HG02885 (cell line): ENCODE results near the gene PTPMT1.
A peak's percentile ranks its signal among the peaks of the same experiment; 100 is the strongest.
"Not testable (repeated sequence)": the region's sequence is repeated elsewhere in the genome, so short reads cannot be mapped to it uniquely, and the experiment has no call there.

Experiments
- ATAC-seq: cut with Tn5 transposase; IDR thresholded peaks from one replicate; pipeline ENCODE4 v1.9.1; 2021; ENCODE audit warnings: mild to moderate bottlenecking; ENCODE audit not compliant: unreplicated experiment, poor library complexity

Gene PTPMT1, protein sequence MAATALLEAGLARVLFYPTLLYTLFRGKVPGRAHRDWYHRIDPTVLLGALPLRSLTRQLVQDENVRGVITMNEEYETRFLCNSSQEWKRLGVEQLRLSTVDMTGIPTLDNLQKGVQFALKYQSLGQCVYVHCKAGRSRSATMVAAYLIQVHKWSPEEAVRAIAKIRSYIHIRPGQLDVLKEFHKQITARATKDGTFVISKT

DNA sequence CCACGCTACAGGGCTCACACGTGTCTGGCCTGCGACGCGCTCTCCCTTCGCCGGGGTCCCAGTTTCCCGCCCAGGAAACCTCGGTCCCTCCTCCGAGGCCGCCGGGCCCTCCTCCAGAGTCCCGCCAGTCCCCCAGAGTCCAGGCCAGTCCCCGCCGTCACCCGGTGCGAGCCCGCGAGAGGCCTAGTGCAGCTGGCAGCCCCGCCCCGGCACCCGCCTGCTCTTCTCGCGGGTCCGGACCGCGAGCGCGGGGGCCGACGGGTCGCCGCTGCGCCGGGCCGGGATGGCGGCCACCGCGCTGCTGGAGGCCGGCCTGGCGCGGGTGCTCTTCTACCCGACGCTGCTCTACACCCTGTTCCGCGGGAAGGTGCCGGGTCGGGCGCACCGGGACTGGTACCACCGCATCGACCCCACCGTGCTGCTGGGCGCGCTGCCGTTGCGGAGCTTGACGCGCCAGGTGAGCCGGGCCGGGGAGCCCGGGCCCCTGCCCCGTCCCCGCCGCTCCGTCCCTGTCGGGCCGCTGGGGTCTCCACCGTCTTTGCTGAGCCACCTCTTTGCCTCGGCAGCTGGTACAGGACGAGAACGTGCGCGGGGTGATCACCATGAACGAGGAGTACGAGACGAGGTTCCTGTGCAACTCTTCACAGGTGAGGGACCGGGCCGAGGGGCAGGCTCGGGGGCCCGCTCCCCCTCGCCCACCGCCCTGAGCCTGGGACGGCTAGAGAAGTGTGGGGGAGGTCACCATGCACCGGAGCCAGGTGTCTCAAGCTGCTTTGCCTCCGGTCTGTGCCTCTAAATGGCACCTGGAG lies at the start of gene PTPMT1:
TSS of gene PTPMT1 (plus strand) at position 260 of the 809 bp plus-strand sequence. CDS start at position 284, 24 bp downstream.
- peak; percentile 90 for ATAC-seq

DNA sequence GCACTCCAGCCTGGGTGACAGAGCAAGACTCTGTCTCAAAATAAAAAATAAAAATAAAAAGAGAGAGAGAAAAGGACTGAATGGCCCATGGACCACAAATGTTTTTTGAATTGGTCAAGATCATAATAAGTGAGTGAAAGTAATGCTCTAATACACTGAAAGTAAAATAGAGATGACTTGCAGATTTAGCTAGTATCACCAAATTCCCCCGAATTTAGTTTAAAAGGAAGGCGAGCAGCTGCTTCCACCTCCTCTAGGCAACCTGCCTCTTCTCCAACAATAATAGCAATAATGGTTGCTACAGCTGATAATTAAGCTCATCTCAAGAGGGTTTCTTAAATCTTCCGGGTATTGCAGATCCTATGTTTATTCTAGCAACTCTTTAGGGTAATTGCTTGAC lies 49.2 kb upstream of the PTPMT1 start:
- no peak for ATAC-seq

DNA sequence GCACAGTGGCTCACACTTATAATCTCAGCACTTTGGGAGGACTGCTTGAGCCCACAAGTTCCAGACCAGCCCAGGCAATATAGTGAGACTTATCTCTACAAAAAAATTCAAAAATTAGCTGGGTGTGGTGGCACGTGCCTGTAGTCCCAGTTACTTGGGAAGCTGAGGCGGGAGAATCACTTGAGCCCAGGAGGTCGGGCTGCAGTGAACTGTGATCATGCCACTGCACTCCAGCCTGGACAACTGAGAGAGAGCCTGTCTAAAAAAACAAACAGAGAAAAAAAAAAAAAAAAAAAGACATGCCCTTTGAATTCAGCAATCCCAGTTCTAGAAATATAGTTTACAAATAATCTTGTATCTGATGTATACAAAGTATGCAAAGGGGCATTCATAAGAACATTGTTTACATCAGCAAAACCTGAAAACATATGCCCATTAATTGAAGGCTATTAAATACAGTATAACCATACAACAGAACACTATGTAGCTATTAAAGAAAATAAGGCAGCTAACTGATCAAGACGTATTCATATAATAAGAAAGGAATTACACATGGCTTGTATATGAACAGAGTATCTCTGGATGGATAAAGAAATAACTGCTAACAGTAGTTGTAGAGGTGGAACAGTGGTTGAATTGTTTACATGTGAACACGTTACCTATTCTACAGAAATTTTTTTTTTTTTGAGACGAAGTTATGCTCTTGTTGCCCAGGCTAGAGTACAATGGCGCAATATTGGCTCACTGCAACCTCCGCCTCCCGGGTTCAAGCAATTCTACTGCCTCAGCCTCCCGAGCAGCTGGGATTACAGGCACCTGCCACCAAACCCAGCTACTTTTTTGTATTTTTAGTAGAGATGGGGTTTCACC lies 48.2 kb upstream of the PTPMT1 start:
- ATAC-seq, result no peak

DNA sequence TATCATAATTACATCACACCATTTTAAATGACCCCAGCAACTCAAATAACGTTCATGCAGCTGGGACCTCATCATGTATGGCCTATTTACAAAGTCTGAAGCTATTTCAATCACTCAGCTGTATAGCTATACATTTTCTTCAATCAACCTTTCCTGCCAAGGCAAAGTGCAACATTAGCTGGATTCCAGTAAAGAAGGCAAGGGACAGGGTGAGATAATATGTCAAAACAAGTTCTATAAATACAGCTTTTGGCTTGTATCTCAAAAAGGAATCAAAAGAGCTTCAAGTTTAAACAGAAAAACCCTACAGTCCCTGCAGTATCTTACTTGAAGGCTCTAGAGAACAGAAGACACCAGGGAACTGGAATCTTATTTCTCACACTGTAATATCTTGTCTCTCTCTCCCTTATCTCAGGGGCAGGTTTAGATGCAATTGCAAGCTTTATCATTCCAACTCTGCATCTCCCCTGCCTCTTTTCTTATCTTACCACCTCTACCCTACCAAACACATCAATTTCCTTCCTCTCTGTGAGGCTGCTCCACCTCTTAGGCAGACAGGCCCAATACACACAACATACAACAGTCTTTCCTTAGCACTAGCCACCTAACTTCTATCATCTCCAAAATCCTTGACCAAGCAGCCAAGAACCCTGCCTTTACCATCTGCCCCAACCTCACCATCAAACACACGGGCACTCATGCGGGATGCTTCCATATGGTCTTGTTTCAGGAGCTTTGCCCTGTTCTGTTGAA lies 47.0 kb upstream of the PTPMT1 start:
- no peak for ATAC-seq

DNA sequence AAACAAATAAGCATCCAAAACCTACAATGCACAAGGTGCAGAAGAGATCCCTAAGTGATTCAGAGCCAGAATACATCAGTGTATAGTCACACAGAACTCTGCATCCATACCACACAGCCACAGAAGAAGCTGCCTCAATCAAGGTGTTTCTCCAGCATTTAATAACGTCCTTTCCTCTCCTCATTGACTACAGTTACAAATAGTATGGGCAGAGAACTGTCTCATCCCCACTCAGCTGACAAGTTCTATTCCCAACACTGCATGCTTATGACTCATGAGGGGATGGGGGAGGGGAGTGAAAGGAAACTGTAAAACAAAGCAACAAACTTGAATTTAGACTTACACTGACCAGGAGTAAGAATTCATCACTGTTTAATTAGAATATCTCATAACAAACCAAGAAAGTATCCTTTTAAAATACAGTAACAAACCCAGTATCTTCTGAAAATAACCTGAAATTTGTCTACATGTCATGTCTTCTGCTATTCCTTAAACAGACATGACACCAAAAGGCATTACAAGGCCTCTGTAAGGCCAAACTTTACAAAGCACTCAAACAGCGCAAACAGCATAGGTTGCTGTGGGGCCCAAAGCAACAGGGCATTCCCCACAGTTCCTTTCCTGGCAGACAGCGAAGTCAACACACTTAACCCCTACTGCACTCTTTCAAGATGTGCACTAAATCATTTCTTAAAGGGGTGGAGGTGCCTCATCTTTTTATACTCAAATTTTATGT lies 41.7 kb upstream of the PTPMT1 start:
- ATAC-seq, result peak; percentile 52

DNA sequence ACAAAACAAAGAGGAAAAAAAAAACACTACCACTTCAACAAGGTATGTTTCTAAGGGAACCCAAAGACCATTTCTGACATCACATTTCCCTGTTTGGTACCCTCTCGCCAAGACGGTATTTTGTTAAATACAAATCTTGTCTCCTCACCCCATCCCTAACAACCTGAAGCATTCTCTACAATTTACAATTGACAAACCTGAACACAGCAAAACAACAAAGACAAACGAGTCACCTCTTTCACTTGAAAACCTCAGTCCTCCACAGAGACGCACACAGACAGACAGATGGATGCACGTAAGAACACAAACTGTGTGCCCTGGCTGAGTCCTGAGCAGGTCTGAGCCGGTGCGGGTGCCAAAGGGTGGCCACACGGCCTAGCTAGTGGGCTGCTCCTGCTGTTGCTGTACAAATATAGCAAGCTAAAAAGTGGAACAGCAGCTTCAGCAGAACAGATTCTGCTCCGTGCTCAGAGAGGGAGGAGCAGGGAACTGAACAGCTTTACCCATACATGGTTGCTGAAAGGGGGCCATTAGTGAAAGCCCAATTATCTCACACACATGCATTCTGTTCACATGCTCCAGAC lies 41.0 kb upstream of the PTPMT1 start:
- peak; percentile 36 for ATAC-seq

DNA sequence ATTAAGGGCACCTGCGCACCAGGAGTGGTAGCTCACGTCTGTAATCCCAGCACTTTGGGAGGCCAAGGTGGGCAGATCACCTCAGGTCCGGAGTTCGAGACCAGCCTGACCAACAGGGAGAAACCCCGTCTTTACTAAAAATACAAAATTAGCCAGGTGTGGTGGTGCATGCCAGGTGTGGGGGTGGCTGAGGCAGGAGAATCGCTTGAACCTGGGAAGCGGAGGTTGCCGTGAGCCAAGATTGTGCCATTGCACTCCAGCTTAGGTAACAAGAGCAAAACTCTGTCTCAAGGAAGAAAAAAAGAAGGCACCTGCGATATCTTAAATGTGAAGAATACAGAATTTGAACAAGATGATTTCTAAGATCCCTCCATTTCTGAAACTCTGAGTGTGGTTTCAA lies 39.4 kb upstream of the PTPMT1 start:
- not testable (repeated sequence) for ATAC-seq

DNA sequence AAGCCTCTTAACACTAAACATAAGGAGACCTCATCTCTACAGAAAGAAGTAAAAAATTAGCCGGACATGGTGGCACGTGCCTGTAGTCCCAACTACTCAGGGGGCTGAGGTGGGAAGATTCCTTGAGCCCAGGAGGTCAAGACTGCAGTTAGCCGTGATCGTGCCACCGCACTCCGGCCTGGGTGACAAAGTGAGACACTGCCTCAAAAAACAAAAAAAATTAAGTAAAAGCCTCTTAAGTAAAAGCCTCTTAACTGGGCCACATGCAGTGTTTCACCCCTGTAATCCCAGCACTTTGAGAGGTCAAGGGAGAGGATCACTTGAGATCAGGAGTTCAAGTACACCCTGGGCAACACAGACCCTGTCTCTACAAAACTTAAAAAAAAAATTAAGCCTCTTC lies 38.2 kb upstream of the PTPMT1 start:
- no peak for ATAC-seq

DNA sequence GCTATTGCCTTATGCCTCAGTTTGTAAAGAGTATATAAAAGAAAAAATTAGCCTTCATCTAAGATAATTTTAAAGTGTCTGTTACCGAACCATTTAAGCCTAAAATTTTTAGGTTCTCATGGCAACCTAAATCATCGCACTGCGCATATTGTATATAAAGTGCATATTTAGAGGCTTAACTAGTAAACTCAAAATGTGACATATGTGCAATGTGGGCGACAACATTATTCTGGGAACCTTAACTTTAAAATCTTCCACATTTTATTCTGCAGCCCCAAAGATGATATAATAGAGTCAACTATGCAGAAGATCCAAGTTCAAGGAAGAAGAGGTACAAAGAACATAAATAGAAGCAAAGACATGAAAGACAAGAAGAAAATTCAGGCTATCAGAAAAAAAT lies 35.4 kb upstream of the PTPMT1 start:
- ATAC-seq, result no peak

DNA sequence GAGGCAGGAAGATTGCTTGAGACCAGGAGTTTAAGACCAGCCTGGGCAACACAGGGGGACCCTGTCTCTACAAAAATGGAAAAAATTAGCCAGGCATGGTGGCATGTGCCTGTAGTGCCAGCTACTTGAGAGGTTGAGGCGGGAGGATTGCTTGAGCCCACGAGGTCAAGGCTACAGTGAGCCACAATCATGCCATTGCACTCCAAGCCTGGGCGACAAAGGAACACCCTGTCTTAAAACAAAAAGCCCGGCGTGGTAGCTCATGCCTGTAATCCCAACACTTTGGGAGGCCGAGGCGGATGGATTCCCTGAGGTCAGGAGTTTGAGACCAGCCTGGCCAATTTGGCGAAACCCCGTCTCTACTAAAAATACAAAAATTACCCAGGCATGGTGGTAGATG lies 34.7 kb upstream of the PTPMT1 start:
- not testable (repeated sequence) for ATAC-seq

DNA sequence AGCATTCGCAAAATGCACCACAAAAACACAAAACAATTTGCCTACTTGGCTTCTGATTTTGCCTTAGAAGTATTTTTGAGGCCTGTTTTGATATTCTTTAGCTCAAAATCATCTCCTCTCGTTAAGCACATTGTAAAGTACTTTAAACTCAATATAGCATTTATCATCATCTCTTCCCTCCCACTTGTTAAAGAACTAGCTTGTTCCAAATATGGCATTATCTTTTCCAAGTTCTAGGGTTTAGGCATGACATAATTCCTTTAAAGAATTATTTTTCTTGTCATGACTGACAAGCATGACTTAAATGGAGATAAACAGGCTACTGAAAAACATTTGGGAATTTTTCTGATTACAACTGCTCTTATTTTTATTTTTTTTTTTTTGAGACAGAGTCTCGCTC lies 33.7 kb upstream of the PTPMT1 start:
- ATAC-seq, result no peak

DNA sequence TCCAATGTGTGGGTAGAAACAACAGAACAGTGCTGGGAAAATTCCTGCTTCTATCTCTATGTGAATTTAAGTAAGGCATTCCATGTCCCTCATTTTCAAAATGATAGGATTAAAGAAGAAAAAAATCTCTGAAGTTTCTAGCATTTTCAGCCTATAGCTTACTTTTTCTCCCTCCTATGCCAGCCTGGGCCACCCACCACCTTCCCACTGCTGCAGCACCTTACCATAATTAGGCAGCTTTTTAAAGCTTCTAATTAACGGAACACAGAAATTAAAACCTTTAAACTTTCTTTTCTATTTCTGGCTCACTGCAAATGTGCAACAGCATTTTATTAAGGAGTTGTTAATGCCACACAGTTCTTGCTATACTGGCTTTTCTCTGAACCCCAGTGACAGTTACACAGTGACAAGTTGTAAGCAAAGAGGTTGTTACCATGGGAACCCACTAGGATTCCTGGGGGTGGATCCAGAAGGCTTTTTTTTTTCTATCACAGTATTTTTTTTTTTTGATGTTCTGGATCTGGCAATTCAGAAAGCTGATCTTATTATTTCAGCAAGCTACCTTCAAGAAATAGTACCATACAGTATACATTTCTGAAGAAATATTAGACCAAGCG lies 32.7 kb upstream of the PTPMT1 start:
- ATAC-seq, result no peak

DNA sequence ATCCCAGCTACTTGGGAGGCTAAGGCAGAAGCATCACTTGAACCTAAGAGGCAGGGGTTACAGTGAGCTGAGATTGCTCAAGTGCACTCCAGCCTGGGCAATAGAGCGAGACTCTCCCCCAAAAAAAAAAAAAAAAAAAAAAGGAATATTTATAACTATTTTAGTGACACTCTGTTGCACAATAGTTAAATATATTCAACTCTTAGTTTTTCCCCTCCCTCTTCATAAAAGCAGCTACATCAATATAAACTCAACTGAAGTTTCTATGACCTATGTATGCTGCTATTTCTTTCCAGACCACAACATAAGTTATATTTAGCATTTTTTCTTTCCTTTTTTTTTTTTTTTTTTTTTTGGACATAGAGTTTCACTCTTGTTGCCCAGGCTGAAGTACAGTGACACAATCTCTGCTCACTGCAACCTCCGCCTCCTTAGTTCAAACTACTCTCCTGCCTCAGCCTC lies 31.7 kb upstream of the PTPMT1 start:
- no peak for ATAC-seq

DNA sequence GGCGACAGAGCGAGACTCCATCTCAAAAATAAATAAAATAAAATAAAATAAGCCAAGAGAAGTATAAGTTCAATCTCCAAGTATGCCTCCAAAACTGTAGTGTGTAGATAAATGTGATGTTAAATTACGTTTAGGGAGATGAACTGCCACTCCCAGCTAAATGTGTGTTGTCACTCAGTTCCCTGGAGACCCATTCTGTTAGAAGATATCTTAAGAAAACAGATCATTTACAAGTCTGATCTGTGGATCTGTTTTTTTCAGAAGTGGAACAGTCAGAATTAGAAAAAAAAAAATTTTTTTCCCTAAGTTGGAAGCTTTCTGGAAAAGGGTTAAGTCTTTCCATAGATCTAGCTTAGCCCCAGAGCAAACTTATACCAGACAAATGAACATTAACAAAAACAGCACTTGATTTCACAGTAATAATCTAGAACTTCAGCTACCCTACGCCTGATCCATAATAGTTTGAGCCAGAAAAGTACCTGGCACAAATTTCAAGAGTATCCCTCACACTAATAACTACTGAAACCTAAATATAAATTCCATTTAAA lies 30.6 kb upstream of the PTPMT1 start:
- no peak for ATAC-seq

DNA sequence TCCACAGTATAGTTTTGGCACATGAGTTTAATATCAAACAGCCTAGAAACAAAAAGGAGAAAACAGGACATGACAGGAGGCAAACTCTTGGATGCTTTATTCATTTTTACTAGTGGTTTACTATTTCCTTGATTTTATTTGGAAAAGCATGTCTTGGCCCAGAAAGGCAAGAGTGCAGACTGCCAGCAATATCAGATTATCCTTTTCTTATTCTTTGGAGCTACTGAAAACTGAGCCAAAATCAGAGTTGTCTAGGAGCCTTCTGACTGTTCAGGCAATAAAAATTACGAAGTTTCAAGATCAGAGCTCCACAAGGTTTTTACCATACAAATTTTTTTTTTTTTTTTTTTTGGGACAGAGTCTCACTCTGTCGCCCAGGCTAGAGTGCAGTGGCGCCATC lies 28.5 kb upstream of the PTPMT1 start:
- ATAC-seq, result no peak

DNA sequence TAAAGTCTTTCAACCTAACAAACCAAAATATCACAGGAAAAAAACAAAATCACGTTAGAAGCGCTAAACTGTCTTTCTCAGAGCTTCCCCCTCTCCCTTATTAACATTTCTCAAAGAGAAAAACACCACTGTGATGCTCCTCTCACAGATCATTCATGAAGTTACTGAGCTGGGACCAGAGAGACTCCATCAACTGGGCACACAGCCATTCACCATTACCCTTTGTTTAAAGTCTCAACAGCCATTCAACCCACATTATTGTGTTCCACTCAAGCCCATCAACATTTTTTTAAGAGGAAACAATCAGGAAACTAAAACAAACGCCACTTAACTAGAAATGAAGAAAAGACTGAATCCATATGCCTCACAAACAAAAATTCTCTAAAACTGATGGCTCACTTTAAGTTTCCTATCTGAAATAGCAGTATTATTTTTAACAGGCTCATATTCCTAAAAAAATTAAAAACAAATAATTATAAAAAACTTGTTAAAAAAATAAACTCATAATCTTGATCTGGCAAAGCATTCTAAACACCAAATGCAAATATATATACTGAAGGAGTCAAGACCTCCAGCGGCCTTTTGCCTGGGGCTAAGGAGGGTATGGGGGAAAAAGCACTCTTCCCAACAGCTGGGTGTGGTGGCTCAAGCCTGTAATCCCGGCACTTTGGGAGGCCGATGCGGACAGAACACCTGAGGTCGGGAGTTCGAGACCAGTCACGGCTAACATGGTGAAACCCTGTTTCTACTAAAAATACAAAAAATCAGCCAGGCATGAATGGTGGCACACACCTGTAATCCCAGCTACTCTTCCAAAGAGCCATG lies 26.4 kb upstream of the PTPMT1 start:
- ATAC-seq, result no peak

DNA sequence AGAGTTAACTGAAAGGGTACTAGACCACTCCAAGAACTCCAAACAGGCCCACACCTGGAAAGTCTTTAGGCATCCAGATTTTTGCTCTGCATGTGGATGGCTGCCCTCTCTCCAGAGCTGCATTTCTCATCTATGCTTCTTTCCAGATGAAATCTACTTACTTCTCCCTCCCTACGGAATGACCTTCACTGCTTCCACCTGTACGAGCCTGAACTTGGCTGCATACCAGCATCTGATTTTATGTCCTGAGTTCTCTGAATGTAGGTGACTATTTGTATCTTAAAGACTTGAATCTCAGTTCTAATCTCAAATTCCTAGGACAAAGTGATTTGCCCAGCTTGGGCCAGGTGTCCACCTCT lies 25.7 kb upstream of the PTPMT1 start:
- ATAC-seq, result no peak

DNA sequence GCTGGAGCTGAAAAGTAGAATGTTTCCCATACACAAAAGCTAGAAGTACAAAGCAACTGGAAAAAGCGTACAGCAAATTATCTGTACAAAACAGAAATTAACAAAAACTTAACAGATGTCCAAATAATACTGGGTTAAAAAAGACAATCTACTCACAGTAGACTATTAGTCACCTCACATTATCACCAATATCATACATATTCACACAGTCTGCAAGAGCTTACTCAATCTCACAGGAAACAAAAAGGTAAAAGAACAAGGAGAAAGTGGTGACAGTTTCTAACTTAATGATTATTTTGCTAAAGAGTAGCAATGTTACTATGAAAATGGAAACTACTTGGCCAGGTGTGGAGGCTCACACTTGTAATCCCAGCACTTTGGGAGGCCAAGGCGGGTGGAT lies 24.3 kb upstream of the PTPMT1 start:
- no peak for ATAC-seq
